Stimulated activated CD4-positive, alpha-beta T cell treated with anti-CD3 and anti-CD28 coated beads, Interleukin-2, amount 100 ng/mL, for 4 hours (primary cell): ENCODE measurements around the gene AQP9.

Experiments
- DNase-seq: peaks from one replicate; pipeline ENCODE4 v3.0.0-alpha.2; 2020; ENCODE audit warnings: low read depth

AQP9 gene

DNA sequence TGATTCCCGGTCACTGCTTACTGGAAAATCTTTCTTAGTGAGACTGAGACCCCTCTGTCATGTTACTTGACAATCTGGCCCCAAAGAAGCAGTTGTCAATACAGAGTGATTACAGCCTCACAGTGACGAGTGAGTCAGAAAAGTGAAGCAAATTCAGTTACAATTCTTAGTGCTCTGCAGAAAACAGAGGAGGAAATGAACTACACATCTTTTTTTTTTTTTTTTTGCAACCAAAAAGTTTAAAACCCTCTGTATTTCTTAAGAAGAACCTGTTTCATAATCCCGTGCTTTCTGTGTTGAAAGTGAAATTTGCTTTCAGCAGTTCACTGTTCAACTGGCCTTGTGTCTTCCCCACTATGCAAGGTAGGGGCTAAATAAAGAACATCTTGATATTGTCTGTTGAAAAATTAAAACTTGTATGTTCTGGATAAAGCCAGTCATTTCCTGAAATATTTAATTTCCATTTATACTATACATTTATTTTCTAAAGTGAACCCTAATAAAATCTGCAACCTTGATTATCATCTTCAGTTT lies 1.9 kb downstream of the AQP9 start:
- no peak for DNase-seq

DNA sequence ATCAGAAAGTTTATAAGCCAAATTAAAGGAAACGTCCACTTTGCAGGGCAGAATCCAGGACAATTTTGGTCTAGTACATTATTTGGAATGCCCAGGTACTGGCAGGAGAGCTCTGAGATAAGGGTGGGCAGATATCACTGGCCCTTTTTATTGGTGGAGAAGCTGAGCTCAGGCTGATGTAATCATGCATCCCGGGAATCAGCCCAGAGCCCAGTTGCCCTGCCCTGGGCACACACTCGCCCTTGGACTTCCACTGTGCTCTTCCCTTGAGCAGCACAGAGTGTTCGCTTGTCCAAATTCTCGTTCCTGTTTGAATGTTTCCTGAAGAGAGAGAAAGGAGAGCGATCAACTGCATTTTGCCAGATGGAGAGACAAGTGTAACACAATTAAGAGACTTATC lies 3.7 kb downstream of the AQP9 start:
- DNase-seq, result no peak

DNA sequence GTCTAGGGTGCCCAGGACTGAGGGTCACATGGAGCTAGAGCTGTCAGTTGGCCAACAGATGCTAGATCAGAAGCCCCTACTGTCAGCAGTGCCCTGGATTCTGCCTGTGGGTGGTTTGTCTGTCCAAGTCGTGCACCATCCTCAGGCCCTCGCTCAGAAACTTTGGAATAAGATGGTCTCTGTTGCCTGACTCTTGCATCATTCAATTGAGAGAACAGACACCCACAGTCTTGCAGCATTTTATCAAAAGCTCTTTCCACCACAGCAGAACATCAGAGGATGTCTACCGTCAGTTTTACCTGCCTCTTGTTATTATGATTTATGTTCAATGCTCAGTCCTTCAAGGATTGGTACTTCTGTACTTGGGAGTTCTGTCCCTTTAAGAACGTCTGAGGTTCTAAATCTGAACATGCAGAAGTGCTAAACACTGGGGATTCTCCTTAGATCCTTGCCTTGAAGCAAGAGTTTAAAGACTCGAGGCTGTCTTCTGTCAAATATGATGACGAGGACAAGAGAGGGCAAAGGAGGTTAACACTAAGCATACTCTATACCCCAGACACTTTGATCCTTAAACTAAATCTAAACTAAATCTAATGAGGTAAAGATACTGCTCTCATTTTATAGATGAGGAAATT lies 4.8 kb downstream of the AQP9 start:
- DNase-seq, result no peak

DNA sequence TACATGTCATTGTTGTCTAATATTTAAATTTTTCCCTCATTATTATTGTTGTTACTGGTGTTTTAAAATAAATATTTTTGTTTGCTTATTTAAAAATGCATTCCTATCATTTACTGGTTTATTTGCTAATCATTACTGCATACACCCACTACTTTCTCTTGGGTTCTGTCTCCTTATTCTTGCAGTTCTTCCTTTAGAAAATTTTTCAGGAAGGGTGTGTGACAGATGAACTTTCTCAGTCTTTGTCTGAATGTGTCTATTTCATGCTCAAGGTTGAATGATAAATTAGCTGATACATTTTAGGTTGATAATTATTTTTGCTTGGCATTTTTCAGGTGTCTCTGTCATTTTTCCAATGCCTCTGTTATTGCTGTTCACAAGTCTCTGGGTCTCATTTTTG lies 7.4 kb downstream of the AQP9 start:
- DNase-seq, result no peak

DNA sequence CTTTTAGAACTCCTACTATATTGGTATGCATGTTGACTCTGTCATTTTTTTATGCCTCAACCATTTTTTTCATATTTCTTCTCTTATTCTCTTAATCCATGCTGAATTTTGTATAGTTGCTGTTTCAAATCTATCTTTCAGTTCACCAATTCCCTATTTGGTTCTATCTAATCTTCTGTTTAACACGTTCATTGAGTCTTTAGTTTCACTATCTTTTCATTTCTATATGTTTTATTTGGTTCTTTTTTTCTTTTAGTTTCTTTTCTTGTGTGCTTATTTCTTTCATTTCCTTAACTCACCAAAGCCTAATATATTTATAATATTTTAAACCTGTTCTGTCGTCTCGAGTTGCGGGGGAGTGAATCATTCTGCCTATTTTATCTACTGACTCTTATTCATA lies 8.0 kb downstream of the AQP9 start:
- DNase-seq, result no peak

DNA sequence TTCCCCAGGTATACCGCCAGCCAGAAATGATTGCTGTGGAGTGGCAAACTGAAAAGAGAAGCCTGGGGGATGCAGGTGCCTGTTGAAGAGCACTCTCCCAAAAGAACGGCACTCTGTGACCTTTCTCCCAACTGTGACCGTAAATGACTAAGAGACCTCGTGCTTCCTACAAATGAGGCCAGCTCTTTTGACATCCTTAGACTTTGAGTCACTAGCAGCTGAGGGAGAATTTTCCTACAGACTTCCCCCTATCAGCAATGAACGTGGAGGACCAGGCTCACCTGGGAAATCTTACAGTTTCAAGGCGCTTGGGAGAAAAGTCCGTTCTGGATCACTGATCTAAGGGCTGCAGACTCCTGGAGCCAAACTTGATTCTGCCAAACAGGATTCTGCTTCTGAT lies 8.6 kb downstream of the AQP9 start:
- DNase-seq, result no peak

DNA sequence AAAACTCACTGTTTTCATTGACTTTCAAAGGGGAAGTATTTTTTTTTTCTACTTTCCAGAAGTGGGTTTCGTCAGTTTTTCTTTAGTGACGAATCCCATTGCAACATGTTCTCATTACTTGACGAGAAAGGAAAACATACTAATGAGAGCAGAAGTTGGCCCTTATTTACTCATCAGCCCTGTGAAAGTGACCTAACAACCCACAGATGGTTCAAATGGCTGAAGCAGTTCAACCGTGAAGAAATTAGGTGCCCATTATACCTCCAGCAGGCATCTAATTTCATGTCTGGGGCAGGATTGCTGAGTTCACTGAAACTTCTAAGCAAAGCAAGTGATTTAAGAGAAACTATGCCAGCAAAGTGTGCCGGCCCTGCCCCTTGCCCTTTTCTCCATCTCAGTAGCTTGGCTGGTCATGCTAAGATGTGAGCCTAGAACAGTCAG lies 9.0 kb downstream of the AQP9 start:
- DNase-seq, result no peak

DNA sequence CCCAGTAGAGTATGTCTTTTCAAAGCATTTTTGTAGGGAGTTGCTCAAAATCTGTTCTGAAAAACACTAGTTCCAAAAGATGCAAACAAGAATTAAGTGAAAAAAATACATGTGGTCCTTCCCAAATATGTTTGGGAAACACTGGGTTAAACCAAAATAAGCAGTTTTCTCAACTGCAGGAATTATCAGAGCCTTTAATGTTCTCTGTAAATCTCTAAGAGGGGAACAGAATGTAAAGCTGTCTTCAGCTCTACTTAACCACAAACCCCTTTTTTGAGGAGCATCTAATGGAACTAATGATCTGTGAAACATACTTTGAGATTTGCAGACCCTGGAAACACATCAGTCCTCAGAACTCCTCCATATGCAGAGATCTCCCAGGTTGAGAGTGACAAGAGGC lies 9.9 kb downstream of the AQP9 start:
- DNase-seq, result no peak

DNA sequence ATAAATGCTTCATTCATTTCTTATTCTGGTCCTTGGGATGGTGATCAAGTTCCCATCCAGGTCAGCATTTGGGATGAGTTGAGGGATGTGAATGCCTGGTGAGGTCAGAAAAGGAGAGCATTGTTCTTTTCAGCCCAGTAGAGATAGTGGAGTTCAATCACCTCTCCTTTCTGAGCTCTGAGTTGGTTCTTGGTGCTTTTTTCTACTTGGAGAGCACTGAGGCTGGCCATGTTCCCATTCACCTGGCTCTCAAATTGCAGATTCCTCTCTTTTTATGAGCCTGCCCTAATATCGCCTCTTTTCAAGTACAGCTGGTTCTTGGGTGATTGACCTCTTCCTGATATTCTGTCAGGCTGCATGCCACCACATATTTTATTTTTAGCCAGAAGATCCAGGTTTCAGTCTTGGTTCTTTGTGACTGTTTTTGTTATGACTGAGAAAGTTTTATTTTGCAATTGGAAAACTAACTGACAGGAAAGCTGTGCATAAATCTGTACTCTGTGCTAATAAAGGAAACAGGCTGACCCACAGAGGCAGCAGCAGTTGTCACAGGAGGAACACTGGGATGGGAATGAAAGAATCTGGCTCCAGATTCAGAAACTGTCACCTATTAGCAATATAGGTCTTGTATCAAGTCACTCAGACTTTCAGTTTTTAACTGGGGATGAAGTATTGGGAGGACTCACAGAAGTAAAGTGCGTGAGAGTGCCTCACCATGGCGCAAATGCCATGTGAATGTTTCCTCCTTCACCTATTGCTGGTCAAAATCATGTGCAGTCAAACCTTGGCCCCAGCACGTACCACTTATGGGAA lies 10.7 kb downstream of the AQP9 start:
- no peak for DNase-seq

DNA sequence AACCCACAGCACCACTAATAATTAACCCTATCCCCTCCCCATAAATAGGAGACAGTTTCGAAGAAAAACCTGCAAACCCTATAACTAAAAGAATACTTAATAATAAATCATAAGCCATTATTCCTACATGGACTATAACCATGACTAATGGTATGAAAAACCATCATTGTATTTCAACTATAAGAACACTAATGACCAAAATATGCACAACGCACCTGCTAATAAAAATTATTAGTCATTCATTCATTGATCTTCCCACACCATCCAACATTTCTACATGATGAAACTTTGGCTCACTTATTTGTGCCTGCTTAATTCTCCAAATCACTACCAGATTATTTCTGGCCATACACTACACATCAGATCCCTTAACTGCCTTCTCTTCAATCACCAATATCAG lies 16.6 kb downstream of the AQP9 start:
- DNase-seq, result no peak

DNA sequence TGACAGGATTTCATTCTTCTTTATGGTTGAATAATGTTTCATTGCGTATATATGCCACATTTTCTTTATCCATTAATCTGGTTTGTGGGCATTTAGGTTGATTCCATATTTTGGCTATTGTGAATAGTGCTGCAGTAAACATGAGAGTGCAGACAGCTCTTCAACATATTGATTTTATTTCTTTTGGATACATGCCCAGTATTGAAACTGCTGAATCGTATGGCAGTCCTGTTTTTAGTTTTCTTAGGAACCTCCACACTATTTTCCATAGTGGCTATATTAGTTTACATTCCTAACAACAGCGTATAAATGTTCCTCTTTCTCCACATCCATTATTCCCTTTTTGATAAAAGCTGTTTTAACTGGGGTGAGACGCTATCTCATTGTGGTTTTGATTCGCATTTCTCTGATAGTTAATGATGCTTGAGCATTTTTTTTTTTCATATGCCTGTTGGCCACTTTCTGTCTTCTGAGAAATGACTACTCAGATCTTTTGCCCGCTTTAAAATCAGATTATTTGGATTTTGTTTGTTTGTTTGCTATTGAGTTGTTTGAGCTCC lies 21.7 kb downstream of the AQP9 start:
- DNase-seq, result no peak

DNA sequence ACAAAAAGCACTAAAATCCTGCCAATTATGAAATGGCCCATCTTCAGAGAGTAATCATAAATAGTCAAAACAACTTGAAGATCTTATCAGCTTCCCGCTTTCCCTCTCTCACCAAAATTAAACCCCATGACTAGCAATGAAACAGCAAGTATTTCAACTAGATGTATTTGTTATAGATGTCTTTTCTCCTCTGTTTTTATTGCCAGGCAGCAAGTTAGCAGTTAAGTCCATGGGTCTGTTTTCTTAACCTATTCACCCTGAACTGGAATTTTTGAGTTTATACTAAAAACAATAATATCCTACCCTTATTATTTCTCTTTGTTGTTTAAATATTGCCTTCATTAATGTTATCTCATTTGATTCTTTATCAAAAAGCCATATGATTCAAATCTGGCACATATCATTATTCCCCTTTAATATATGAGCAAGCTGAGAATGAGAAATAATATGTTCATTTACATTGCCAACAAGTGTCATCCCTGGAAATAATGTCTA lies 23.3 kb downstream of the AQP9 start:
- DNase-seq, result no peak

DNA sequence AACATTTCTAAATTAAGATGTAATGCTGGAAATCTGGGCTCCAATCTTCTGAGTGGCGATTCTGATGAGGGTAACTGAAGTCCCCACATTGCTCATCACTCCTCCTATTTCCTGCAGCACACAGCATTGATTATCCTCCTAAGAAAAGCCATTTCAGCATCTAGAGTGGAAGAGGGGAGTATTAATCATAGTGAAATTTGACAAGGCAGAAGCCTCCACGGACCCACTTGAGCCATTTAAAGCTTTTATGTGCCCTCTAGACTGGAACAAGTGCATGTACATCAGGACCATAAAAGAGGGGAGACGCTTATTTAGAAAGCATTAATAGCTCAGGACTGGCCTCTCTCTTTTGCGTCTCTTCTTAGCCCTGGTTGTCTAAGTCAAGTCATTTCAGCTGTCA lies 25.8 kb downstream of the AQP9 start:
- DNase-seq, result no peak

DNA sequence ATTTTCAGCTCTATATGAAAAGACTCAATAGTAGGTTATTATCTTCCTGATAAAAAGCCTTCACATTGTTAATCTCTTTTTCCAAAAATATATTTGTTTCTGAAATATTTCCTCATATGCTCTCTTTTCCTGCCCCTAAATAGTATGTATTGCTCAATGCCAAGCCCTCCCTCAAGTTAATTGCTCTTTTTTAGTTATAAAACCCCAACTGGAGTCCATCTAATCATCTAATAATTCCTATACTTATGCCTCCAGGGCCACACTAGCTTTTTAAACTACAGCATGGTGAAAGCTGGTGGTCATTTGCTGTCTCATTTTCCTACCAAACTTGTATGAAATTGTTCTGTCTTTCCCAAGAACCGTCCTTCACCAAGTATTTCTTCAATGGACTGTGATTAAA lies 26.7 kb downstream of the AQP9 start:
- DNase-seq, result no peak

DNA sequence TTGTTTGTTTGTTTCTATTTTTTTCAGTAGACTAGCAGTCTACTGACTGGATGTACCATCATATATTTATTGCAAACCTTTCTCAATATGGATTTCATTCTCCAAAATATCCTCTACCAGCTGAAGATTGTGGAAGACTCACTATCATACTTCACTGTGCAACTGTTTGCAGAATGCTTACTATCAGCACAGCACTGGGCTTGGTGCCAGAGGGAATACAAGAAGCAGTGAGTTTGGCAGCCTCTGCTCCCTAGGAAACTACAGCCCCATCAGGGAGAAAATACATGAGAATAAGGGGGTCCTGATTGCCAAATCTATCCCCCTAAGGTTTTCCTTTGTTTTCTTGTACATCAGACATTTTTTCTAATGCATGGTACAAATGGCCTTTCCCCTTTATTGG lies 27.5 kb downstream of the AQP9 start:
- DNase-seq, result no peak

DNA sequence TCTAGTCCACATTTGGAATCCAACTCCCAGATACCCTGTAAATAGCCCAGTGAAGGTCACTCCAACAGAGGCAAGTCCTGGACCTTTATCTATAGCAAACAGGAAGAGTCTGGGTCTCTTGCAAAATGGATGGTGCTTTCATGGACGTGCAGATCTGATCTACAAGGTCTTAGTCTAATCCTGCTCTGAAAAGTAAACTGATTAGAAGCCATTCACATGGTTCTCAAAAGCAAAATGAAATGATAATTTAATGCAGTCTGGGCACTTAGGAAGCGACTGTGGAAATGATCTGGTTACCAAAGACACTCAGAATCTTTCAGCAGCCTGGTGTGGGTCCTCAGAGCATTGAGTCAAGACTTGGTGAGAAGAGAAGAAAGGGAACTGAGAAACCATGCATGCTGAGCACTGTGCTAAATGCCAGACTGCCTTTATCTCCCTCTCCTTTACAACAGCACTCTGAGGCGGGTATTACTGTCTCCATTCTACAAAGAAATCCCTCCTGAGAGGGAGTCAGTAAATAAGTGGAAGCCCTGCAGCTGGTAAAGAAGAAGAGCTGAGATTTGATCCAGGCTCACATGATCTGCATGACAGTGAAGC lies 29.0 kb downstream of the AQP9 start:
- DNase-seq, result no peak

DNA sequence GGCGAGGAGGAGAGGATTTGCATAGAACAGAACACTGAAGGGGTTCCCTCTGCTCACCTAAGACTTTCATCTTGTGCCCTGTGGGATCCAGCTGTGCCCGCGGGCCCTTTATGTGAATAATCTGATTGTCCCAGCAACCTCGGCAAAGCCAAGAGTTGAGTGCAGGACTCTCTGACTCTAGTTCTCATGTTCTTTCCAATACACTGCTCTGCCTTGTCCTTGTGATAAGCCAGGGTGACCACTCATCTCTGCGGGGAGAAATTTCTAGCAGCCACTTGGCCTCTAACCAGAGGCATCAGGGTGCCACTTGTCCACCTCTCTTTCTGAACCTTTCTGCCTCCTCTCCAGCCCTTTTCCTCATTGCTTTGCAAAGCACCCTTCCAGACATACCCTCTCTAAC lies 31.8 kb downstream of the AQP9 start:
- DNase-seq, result no peak

DNA sequence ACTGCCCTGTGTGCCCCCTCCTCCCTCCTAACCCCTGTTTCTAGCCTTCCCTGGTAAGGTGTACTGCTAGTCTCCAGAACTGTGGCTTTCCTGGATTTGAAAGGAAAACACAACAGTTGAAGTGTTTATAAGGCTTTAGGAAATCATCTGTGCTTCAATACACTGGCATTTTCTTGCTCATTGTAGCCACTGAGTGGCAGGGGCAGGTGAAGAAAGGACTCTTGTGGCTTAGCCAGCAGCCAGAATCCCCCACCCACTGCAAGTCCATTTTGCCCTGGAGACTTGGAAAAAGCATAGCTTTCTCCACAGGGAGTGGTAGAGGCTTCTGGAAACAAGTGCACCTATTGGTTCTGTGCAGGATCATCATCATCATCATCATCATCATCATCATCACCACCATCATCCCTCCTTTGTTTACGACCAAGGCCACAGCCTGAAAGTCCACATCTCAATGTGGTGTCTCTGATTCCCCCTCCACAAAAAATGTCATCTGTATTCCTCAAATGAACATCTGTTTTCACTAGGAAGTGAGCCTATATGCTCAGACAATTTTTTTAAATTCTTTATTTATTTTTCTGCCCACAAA lies 33.4 kb downstream of the AQP9 start:
- no peak for DNase-seq

DNA sequence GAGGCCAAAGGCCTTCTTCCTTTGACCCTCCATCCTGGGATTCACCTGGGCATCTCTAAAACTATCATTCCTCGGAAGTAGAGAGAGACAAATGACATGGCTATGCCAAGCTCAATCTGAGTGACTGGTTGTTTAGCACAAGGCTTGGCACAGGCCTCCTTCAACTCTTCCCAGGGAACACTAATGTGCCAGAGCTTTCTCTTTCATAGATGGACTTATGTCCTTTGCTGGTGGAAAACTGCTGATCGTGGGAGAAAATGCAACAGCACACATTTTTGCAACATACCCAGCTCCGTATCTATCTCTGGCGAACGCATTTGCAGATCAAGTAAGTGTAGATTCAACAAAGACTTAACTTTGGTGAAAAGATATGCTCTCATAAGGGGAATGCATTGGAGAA lies 36.5 kb downstream of the AQP9 start:
- DNase-seq, result no peak

DNA sequence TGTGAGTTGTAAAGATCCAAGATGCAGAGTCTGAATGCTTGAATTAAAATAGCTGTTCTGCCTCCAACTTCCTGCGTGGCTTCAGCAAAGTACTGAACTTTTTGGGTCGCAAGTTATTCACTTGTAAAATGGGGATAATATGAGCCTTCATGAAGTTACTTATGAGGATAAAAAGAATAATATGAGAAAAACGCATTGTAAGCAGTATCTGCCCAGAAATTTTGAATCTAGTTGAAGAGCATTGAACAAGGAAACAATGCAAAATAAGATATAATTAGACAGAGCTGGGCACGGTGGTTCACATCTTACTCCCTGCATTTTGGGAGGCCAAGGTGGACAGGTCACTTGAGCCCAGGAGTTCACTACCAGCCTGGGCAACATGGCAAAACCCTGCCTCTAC lies 37.8 kb downstream of the AQP9 start:
- DNase-seq, result no peak

DNA sequence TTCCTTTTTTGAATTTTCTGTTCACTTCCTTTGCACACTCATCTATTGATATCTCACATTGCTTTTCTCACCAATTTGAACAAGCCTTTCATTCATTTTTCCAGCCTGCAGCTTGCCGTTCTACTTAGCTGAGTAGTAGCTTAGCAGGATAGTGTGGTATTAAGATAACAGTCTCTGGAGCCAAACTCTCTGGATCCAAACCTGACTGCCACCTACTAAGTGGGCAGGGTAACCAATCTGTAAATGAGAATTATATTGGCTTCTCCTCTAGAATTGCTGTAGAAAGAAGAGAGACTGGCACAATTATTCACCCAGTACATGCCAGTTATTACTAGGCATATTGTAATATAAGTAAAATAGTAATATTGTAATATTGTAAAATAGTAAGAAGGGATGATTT lies 40.5 kb downstream of the AQP9 start:
- DNase-seq, result no peak

DNA sequence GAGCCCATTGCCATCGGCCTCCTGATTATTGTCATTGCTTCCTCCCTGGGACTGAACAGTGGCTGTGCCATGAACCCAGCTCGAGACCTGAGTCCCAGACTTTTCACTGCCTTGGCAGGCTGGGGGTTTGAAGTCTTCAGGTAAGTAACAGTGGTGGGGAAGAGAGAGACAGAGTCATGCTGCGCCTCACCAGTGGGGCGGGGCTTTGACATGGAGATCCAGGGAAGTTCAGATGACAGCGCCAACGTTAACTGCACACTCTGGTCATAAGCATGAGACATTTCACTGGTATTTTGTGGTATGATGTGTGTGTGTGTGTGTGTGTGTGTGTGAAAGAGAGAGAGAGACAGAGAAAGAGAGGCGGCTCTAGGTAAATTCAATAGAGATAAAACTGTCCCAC lies 41.0 kb downstream of the AQP9 start:
- no peak for DNase-seq
